GM19452 (cell line): ENCODE data around the gene STAG2.
"Not testable (repeated sequence)": the region's sequence is repeated elsewhere in the genome, so short reads cannot be mapped to it uniquely, and the experiment has no call there.

Source experiments
- ATAC-seq: cut with Tn5 transposase; IDR thresholded peaks from one replicate; pipeline ENCODE4 v1.9.1; 2021; ENCODE audit not compliant: unreplicated experiment

Gene STAG2

GRCh38 chrX:124033821-124034220 is 72.3 kb downstream of the STAG2 start:
- ATAC-seq = no peak

- ATAC-seq = no peak
Measured at GRCh38 chrX:124035657-124036056, 74.2 kb downstream of the STAG2 start.

GRCh38 chrX:124042042-124042441 is 80.5 kb downstream of the STAG2 start:
- no peak for ATAC-seq

- no peak for ATAC-seq
Measured at GRCh38 chrX:124045109-124045508, 83.6 kb downstream of the STAG2 start.

GRCh38 chrX:124084417-124084816 is 122.9 kb downstream of the STAG2 start:
- ATAC-seq = not testable (repeated sequence)

GRCh38 chrX:124085063-124085462 is 123.6 kb downstream of the STAG2 start:
- ATAC-seq = no peak

- no peak for ATAC-seq
Measured at GRCh38 chrX:124086411-124086810, 124.9 kb downstream of the STAG2 start.

GRCh38 chrX:124087000-124087746 is 125.7 kb downstream of the STAG2 start:
- ATAC-seq = no peak

GRCh38 chrX:124093222-124093621 is 131.7 kb downstream of the STAG2 start:
- no peak for ATAC-seq

GRCh38 chrX:124097116-124097515 is 135.6 kb downstream of the STAG2 start:
- ATAC-seq = no peak

- ATAC-seq = no peak
Measured at GRCh38 chrX:124098089-124098488, 136.6 kb downstream of the STAG2 start.

- ATAC-seq = no peak
Measured at GRCh38 chrX:124103966-124104365, 142.5 kb downstream of the STAG2 start.

GRCh38 chrX:124104512-124104911 is 143.0 kb downstream of the STAG2 start:
- not testable (repeated sequence) for ATAC-seq

GRCh38 chrX:124113621-124114600 is 152.4 kb downstream of the STAG2 start:
- ATAC-seq = no peak

- no peak for ATAC-seq
Measured at GRCh38 chrX:124117325-124117724, 155.8 kb downstream of the STAG2 start.

GRCh38 chrX:124125471-124125870 is 164.0 kb downstream of the STAG2 start:
- no peak for ATAC-seq

- no peak for ATAC-seq
Measured at GRCh38 chrX:124127496-124127895, 166.0 kb downstream of the STAG2 start.

- ATAC-seq = not testable (repeated sequence)
Measured at GRCh38 chrX:124132437-124132836, 170.9 kb downstream of the STAG2 start.

- ATAC-seq = no peak
Measured at GRCh38 chrX:124145749-124146148, 184.2 kb downstream of the STAG2 start.

GRCh38 chrX:124151195-124151594 is 189.7 kb downstream of the STAG2 start:
- no peak for ATAC-seq
